Fibroblast of pulmonary artery (primary cell): ENCODE results near the gene SARS2.

Source experiments
- DNase-seq: peaks from one replicate; pipeline ENCODE4 v3.0.0-alpha.2; 2010; ENCODE audit warnings: low read depth
- H3K4me3 ChIP-seq: replicated peaks from 2 replicates; pipeline ENCODE4 v1.5.1; 2011; ENCODE audit warnings: low read depth, mild to moderate bottlenecking, control low read depth, low read length, moderate library complexity
- TF ChIP-seq, protein P1 (sequence below): IDR thresholded peaks from 2 replicates; pipeline ENCODE4 v1.5.1; 2011; ENCODE audit warnings: mild to moderate bottlenecking, control low read depth, low read length, inconsistent platforms; ENCODE audit errors: missing control alignments

Gene SARS2

DNA sequence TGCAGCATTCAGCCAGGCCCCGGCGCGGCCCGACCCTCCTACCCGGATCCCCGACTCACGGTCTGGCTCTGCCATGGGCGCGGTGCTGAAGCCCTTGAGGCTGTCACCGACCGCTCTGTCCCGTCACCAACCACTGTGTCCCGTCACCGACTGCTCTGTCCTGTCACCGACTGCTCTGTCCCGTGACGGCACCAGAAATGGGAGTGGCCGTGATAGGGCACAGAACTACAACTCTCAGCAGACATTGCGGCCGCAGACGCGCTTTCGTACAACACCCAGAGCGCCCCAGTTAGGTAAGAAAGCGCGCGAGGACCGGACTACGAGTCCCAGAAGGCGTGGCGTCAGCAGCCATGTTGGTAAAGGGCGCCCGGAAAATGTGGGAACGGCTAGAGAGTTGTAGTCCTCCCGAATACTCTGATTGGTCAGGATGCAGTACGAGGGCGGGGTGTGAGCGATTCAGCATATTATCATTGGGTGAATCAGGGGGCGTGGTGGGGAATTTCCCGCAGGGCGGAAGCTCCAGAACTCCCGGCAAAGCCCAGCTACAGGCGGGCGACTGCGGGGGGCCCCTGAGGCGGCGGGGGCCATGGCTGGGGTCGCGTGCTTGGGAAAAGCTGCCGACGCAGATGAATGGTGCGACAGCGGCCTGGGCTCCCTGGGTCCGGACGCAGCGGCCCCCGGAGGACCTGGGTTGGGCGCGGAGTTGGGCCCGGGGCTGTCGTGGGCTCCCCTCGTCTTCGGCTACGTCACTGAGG lies 30.9 kb downstream of the SARS2 start, which contains the start of the genes NFKBIB and SIRT2:
Gene NFKBIB, plus strand, starts transcription at position 523 of the 755 bp plus-strand sequence. Its CDS starts 64 bp downstream, at position 587.
Gene SIRT2, minus strand, starts transcription at position 172 of the 755 bp plus-strand sequence. Its CDS starts 97 bp downstream, at position 75.
- DNase-seq = peak; percentile 100
- H3K4me3 ChIP-seq = peak within 1 kb of the TSS; percentile 92
- TF ChIP-seq, protein P1, sequence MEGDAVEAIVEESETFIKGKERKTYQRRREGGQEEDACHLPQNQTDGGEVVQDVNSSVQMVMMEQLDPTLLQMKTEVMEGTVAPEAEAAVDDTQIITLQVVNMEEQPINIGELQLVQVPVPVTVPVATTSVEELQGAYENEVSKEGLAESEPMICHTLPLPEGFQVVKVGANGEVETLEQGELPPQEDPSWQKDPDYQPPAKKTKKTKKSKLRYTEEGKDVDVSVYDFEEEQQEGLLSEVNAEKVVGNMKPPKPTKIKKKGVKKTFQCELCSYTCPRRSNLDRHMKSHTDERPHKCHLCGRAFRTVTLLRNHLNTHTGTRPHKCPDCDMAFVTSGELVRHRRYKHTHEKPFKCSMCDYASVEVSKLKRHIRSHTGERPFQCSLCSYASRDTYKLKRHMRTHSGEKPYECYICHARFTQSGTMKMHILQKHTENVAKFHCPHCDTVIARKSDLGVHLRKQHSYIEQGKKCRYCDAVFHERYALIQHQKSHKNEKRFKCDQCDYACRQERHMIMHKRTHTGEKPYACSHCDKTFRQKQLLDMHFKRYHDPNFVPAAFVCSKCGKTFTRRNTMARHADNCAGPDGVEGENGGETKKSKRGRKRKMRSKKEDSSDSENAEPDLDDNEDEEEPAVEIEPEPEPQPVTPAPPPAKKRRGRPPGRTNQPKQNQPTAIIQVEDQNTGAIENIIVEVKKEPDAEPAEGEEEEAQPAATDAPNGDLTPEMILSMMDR = no peak

- peak overlapping the region; percentile 92 for H3K4me3 ChIP-seq
- TF ChIP-seq, protein P1 = no peak
- DNase-seq = peak; percentile 24
These were observed 31.6 kb downstream of the SARS2 start for GRCh38 chr19:38898788-38899446.

DNA sequence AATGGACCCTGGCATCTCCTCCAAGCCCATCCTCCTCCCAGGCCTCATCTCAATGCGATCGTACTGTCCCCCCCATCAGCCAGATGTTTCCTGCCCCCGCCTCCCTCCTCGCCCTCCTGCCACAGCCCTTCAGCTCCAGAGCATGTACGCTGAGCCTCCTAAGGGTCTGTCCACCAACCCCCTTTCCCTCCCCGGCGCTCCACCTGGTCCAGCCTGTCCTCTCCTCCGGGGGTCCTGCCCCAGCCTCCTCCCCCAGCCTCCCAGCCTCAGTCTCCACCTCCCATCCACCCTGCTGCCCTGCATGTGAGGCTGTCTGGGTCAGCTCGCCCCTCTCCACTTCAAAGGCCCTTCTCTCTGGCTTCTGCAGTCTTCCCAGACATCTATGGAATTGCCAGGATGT lies 35.6 kb downstream of the SARS2 start:
- H3K4me3 ChIP-seq = no peak overlapping the region
- TF ChIP-seq, protein P1 = no peak
- DNase-seq = no peak

- no peak overlapping the region for H3K4me3 ChIP-seq
- no peak for DNase-seq
- TF ChIP-seq, protein P1 = no peak
These were observed 37.2 kb downstream of the SARS2 start for GRCh38 chr19:38893341-38893771.

DNA sequence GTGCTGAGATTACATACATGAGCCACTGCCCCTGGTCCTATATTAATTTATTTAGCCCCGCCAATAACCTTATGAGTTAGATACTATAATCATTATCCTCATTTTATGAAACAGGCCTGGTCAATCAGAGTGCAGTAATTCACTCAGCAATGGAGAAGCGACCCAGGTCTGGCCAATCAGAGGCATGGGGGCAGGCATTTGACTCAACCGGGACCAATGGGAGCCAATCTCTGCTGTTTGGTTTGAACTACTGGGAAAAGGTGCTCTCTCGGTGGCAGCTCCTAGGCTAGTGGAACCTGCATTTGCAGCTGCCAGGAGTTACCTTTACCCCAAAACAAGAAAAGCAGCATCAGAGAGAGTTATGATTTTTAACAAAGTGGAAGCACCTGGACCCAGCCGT lies 37.7 kb downstream of the SARS2 start:
- DNase-seq = no peak
- TF ChIP-seq, protein P1 = no peak
- no peak overlapping the region for H3K4me3 ChIP-seq

DNA sequence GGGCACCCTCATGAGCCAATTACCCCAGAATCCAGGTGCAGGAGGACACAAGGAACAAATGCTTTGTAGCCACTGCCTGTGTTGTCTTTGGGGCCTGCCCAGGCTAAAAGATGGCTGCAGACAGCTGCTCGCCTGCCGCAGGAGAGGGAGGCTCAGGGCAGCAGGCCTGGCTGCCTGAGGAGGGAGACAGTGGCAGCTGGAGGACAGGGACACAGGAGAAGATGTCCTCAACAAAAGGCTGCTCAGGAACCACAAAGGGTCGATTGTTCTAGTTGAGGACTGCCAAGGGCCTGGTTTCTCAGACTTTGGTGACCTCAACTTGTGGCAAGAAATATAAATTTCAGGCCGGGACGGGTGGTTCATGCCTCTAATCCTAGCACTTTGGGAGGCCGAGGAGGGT lies 38.8 kb downstream of the SARS2 start:
- no peak for DNase-seq
- TF ChIP-seq, protein P1 = no peak

More for the DNA sequence above, 38.8 kb downstream of the SARS2 start:
- H3K4me3 ChIP-seq = no peak overlapping the region
